GM21737 (cell line): ENCODE data around the gene STMP1.

Experiments used
- ATAC-seq: cut with Tn5 transposase; IDR thresholded peaks from one replicate; pipeline ENCODE4 v1.9.1; 2021; ENCODE audit warnings: mild to moderate bottlenecking, moderate library complexity; ENCODE audit not compliant: unreplicated experiment

The STMP1 gene

DNA sequence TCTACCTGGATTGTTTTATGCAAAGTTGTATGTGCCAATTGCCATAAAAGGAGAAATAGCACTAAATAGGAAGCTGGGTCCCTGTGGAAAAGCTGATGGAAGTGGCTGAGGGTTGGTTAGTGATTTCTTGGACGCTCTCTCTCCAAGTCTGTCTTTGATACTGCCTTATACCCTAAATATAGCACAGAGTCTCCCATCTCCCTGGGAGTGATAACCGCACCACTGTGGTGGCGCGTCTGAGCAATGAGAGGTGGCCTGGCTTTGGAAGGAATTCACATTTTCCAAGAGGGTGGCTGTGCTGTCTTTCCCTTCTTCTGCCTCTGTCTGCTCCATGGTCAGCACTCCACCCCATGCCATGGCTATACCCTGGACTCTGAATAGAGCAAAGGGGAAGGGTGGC, 31.2 kb downstream of the STMP1 start:
- no peak for ATAC-seq

DNA sequence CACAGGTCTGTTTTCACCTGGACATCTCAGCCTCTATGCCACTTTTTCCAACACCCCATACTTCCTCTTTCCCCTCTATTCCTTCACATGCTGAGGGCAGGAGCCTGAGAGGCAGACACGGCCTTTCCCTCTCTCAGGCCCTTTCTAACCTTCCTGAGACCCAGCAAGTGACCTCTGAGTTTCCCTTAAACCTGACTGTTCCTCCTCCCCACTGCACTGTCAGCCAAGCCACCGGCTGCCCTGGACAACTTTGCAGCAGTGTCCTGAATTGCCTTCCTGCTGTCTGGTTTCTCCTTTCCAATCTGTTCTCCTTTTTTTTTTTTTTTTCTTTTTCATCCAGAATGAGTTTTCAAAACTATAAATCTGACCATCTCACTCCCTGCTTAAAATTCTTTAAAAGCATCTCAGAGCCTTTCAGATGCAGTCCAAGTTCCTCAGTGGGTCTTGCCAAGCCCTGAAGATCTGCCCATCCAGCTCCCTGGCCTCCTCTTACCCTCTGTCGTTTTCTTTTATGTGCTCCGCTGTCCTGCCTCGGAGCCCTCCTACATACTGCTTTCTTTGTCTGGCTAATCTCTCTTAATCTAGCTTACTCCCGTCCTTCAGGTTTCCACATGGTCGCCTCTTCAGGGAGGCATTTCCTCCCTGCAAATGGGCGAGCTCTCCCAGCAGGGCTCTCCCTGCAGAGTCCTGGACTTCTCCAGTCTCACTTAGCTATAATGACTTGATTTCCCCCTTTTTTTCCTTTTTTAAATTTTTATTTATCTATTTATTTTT, 35.1 kb downstream of the STMP1 start:
- ATAC-seq = no peak

DNA sequence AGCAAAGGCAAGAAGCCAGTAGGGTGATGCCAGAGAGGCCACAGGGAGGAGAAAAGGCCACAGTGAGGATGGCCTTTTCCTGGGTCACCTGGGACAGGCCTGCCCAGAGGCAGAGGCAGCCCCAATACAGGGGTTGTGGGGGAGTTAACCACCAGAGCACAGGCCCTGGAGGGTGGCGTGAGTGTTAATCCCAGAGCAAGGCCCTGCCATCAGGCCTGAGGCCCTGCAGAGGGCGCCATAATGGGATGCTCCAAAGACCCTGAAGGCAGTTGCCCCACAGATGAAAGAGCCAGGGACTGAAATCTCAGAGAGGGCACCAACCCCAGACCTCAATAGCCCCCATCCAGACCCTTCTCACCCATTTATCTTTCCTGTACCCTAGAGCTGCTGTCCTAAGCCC, 41.8 kb downstream of the STMP1 start:
- ATAC-seq = no peak

DNA sequence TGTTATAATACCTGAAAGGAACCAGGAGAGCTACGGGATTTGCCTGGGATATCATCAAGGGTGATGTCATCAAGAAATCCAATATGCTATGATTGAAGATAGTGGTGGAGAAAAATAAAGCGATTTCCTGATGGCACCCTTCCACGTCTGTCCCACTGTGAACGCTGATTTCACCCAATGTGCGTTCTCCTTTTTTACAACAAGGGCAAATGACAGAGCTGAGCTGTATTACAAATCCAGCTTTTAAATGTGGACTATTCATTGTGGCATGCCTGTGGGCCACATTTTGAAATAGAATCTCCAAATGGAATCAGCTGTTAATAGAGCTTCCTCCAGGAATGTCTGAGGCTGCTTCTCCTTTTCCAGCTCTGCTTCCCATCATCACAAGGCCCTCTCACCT, 42.4 kb downstream of the STMP1 start:
- ATAC-seq = no peak

DNA sequence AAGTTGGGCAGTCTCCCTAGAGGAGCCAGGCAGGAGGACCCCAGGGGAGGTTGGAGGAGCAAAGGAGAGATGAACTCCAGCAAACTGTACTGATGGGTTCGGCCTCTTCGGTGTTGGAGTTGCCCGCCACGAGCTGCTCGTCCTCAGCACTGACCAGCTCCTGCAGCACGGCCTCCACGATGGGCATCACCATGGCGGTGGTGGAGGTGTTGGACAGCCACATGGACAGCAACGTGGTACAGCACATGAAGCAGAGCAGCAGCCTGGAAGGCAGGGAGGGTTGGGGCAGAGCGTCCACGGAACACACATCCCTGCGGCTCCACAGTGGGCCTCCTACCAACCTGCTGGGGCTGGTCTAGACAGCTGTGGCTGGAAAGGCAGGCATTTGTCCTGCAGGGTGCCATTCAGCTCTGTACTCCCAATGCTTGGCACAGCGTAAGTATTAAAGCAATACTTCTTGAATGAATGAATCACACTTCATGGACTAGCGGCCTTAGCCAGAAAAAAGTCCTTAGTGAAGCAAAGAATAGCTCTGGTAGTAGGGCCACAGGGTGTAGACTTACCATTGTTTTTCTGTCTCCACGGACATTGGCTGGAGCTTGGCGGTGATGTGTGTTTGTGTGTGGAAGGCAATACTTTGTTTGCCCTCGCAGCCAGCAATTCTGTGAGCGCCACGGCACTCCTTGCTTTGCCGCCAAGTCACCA, 43.9 kb downstream of the STMP1 start:
- ATAC-seq = no peak

DNA sequence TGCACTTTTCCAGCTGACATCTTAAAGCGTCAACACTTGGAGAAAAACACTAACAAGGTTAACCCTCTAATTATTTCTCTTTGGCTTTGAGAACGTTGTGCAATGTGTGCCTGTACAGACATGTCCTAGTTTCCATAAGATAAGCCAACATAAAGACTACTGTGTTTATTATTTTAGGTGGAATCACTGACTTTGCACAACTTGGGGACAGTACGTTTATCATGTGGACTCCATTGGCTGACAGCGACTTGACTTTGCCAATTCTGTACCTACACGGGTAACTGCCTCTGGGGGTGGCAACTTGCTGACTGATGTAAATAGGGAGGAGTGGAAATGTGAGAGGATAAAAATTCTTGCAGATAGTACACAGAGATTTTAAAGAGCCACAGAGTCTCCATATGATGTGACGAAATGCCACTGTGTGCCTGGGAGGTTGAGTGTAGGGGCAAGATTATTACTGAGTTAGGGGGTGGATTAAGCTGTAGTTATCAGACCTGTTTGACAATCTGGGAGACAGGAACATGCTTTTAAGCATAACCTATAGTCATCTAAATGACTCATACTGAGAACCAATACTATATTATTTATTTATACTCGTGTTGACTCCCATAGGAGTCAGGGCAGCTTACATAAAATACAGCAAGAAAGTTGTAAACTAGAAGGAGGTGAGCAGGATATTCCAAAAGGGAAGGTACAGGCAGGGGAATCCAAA, 44.7 kb downstream of the STMP1 start:
- no peak for ATAC-seq

DNA sequence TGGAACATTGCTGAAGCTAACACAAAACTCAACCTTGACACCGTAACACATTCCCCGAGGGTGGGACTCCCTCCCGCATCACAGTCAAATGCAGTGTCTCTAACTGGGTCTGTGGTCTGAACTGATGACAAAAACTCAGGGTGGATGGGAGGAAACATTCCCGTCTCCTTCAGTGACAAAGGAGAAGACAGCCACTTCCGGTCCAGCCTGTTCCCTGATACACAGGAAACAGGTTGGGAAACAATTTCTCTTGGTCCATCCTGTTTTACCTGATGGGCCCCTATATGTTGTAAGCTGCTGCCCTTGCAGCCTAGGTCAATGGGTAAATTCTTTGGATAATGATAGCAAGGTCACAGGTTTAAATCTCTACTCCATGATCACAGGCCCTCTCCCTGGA, 45.3 kb downstream of the STMP1 start:
- ATAC-seq = no peak

DNA sequence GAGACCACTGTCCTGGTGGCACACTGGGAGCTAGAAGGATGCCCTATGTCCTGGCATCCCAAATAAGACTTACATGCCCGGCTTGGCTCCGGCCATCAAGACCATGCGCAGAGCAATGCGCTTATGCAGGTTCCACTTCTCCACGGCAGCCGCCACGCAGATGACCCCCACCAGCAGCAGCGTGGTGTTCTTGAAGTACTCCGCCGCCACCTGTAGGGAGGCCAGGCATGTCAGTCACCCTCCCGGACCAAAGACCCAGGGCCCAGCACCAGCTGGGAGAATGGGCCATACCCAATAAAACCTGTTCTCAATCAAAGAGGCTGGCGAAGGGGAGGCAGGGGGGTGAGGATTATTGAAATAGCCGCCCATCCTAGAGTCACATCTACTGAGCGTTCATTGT, 45.7 kb downstream of the STMP1 start:
- ATAC-seq = no peak

DNA sequence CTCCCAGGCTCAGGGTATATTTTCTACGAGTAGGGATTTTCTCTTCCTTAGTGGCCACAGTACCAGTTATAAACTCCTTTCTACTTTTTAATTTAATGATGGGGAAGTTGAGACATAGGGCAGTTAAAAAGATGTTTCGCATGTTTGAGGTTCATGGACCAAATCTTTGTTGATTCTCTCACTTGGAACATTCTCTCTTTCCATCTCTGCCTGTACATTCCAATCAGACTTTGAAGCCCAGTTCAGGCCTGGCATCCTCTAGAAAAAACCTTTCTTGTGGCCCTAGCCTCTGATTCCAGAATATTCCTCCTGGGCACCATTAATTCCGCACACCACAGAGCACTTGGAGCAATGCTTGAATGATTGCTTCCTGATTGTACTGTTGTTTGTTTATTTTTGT, 47.2 kb downstream of the STMP1 start:
- no peak for ATAC-seq

DNA sequence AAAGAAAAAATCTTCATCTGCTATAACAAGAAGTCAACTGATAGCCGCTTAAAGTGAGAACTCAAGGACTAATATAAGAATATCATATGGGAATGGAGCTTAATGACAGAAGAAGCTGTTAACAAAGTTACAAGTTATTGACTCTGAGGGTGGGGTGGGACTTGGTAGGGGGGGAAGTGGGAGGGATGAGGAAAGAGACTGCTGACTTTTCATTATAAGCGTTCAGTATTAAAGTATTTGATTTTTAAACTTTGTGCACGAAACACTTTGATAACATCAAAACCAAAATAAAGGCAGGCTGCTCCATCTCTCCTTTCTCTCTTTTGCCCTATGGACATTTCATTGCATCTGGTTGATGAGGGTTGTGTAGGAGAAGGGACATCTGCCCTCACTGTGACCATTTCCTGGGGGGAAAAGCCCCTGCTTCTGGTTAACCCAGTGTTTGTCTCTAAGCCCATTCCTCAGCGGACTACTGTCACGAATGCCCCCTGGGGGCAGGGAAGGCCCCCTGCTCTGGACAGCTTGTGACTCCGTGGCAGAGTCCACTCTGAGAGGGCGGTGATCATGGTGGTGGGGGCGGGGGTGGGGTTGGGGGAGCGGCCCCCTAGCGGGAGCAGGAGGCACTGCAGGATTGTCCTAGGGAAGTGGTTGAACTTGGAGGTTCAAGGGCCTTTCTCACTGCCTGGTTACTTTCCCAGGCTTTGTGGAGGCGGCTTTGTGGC, 48.3 kb downstream of the STMP1 start:
- no peak for ATAC-seq

DNA sequence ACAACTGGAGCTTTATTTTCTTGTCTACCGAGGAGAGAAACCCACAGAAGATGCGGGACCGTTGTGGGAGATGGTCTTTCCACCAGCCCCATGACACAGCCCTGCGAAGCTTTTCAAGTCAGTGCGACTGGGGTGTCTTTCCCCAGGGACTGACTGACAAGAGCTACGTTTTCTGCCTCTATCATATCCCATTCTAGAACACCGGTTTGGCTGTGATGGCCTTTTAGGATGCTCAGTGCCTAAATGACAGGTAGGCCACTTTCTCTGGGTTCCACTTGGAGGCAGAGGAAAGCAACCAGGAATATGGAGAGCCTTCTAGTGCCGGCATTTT, 48.8 kb downstream of the STMP1 start:
- ATAC-seq = no peak

DNA sequence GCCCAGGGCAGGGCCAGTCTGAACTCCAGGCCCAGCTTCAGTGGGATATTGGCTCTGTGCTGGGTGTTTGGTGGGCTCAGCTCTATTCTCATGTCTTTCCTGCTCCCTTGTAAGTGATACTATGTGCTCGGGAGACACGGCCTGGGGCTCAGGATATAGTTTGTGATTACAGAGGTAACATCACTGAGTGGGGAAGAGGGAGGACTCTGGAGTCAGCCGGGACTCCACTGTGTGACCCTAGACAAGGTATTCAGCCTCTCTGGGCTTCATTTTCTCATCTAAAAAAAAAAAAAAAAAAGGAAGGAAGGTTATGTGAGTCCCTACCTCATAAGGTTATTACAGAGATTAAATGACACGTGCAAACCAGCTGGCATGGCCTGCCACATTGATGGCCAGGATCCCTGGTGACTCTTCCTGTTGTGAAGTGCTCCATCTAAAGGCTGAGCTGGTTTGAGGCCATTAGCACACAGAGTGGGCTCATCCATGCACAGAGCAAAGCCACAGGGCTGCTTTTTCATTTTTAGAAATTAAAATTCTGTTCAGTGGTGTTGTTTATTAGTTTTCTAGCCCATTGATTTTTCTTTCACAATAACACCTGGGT, 50.0 kb downstream of the STMP1 start:
- no peak for ATAC-seq

DNA sequence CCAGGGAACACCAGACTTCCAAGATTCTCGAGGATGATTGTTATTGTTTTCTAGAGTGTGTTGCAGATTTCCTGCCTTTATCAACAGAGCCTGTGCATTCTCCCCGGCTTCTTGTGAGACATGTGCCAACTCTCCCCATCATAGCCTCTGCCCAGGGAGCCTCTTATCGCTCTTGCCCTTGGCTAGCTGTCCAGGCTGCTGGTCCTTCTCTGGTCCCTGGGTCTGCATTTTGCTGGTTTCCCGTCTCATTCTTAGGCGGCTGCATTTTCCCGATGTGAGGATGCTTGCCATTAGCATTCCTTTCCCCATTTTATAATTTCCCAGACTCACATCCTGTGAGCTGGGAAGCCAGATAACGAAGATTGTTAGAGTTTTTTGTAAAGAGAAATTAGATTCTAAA, 50.5 kb downstream of the STMP1 start:
- no peak for ATAC-seq

DNA sequence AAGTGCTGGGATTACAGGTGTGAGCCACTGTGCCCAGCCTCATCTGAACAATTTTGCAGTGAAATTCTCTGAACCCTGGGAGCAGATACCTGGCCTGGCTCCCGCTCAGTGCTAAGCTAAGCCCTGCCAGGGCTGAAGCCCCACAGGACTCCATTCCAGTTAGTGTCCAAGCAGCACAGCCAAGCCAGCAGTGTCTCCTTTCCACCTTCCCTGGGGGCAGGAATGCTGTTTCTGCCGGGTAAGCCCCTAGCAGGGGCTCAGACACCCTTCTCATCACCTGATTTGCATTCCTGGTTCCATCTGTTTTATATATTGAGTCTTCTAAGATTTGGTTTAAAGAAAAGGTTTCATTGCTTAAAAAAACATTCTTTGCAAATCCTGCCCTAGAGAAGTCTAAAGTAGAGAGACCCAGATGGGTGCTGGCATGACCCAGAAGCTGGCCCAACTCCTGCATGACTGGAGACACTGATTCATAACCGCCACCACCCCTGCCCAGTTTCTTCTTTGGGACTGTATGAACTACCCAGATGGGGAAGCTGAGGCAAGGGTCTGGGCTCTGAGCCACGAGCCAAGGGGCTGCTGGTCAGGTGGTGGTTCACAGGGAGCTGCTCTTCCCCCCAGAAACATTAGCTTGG, 51.6 kb downstream of the STMP1 start:
- ATAC-seq = no peak

DNA sequence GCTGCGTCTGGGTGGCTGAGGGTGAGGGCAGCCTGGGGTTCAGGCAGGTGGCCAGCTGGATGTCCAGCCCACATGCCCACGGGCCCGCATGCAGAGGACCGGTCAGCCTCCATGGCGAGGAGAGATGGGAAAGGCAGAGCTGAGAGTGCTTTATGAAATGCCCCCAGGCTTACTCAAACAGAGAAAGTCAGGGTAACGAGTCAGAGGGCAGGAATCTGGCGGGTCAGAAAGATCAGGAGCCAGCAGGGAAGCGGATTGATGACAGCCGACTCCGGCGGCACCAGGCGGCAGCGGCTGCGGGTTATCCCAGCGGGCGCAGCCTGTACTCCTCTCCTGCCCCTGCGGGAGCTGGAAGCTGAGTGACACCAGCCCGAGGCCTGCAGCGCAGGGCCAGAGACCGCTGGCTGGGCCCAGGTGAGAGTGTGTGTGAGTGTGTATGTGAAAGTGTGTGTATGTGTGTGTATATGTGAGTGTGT, 52.3 kb downstream of the STMP1 start:
- no peak for ATAC-seq

DNA sequence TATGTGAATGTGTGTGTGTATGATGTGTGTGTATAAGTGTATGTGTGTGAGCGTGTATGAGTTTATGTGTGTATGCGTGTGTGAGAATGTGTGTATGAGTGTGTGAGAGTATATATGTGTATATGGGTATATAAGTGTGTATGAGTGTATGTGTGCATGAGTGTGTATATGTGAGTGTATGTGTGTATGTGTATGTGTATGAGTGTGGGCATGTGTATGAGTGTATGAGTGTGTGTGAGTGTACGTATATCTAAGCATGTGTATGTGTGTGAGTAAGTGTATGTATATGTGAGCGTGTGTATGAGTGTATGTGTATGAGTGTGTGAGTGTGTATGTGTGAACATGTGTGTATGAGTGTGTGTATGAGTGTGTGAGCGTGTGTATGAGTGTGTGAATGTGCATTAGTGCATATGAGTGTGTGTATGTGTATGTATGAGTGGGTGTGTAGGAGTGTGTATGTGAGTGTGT, 52.8 kb downstream of the STMP1 start:
- no peak for ATAC-seq

DNA sequence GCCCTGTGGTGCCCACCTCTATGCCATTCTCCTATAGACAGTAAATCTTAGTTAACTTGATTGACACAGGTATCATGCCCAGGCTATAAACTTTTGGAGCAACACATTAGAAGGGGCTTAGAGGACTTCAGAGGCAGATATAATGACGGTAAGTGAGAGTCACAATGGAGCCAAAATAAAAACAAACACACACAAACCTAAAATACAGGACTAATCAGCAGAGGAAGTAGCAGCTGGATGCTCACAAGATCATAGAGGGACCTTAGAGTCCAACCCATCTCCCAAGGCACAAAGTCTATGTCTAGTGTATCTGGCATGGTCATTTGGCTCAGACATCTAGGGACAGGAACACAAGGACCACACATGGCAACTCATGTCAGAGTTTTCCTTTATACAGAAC, 53.4 kb downstream of the STMP1 start:
- ATAC-seq = no peak

DNA sequence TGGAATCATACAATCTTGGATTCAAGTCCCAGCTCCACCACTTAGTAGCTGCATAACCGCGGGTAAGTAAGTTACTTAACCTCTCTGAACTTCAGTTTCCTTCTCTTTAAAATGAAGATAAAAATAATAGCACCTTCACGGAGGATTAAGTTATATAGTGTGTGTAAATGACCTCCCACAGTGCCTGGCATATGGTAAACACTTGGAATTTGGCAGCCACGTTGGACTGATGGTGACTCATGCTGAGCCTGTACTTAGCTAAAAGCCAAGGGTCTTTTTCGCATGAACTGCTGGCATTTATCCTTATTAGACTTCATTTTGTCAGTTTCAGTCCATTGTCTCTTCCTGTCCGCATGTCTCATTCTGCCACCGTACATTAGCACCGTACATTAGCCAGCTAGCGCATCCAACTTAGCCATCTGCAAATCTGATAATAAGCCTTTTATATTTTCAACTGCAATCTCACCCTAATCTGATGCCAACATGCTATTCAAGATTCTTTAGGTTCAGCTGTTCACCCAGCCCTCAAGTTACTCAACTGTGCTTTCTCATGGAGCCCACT, 54.4 kb downstream of the STMP1 start:
- no peak for ATAC-seq

DNA sequence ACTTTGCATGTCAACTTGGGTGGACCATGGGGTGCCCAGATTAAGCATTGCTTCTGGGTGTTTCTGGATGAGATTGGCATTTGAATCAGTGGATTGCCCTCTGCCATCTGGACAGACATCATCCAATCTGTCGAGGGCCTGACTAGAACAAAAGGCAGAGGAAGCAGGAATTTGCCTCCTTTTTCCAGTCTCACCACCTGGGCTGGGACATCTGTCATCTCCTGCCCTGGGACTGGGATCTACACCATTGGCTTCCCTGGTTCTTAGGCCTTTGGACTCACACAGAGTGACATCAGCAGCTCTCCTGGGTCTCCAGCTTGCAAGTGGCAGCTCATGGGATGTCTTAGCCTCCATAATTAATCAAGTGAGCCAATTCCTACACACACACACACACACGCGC, 55.4 kb downstream of the STMP1 start:
- ATAC-seq = no peak

DNA sequence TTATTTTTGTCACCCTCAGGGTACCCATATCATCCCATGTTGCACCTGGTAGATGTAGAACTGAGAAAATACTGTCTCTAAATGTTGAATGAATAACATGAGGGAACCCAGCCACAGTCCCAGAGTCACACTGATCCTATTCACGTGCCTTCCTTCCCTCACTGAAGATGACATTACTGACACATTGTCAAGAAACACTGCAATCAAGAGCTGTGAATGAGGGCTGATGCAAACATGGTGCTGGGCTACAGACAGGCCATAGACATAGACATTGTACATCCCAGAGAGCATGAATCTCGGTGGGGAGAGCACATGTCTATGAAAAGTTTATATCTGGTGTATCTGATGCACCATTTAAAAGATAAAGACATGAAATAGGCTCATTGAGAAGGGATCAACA, 55.9 kb downstream of the STMP1 start:
- no peak for ATAC-seq
